ENCODE measurements around the gene CDYL2. TPM values are rescaled to one million over a fixed set of nuclear protein-coding genes. Genes with fewer than 3 reads are reported as not detected.

The CDYL2 gene
- total RNA-seq, 1 donor from 2014 or later: 19.9 TPM

GRCh38 chr16:80695020-80695419 lies 109.4 kb downstream of the CDYL2 start:
- DNase-seq (ENCODE audit: low spot score, unreplicated experiment): no peak
- H3K27ac Mint-ChIP-seq: no peak overlapping the region
- H3K4me3 Mint-ChIP-seq (ENCODE audit: low read depth): no peak overlapping the region
- H3K9me3 Mint-ChIP-seq (ENCODE audit: low read depth): peaks cover 13% of the 10 kb centered on the region
- H3K4me1 Mint-ChIP-seq (ENCODE audit: low read depth): peaks cover 7% of the 10 kb centered on the region
- peaks cover 3% of the 10 kb centered on the region for H3K36me3 Mint-ChIP-seq (ENCODE audit: insufficient read depth)
- H3K27me3 Mint-ChIP-seq: no peaks in the 10 kb centered on the region
- TF ChIP-seq, protein P1, sequence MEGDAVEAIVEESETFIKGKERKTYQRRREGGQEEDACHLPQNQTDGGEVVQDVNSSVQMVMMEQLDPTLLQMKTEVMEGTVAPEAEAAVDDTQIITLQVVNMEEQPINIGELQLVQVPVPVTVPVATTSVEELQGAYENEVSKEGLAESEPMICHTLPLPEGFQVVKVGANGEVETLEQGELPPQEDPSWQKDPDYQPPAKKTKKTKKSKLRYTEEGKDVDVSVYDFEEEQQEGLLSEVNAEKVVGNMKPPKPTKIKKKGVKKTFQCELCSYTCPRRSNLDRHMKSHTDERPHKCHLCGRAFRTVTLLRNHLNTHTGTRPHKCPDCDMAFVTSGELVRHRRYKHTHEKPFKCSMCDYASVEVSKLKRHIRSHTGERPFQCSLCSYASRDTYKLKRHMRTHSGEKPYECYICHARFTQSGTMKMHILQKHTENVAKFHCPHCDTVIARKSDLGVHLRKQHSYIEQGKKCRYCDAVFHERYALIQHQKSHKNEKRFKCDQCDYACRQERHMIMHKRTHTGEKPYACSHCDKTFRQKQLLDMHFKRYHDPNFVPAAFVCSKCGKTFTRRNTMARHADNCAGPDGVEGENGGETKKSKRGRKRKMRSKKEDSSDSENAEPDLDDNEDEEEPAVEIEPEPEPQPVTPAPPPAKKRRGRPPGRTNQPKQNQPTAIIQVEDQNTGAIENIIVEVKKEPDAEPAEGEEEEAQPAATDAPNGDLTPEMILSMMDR (IDR thresholded peaks at IDR 0.05; ENCODE audit: unreplicated experiment): no peak

- peaks cover 10% of the 10 kb centered on the region for H3K9me3 Mint-ChIP-seq (ENCODE audit: low read depth)
- H3K36me3 Mint-ChIP-seq (ENCODE audit: insufficient read depth): peaks cover under 1% of the 10 kb centered on the region
- DNase-seq (ENCODE audit: low spot score, unreplicated experiment): no peak
- H3K27me3 Mint-ChIP-seq: no peaks in the 10 kb centered on the region
- TF ChIP-seq, protein P1 (IDR thresholded peaks at IDR 0.05; ENCODE audit: unreplicated experiment): no peak
- peaks cover 7% of the 10 kb centered on the region for H3K4me1 Mint-ChIP-seq (ENCODE audit: low read depth)
- H3K27ac Mint-ChIP-seq: no peak overlapping the region
- H3K4me3 Mint-ChIP-seq (ENCODE audit: low read depth): no peak overlapping the region
These were observed 110.8 kb downstream of the CDYL2 start for GRCh38 chr16:80693553-80693952.

DNA sequence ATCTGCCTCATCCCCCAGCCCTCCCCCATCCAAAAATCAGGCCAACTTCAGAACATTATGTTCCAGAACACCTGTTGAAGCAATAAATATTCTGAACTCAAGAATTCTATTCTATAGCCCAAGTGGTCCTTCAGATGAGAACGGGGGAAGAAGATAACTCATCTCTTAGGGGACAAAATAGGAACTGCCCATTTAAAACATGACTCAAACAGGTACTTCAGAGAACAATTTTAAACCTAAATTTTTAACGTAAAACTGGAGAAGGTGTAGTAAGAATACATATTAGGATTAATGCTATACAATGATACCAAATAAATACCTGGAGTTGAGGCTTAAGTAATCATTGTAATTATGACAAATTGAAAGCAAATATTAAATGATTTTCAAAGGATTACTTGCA lies 112.1 kb downstream of the CDYL2 start:
- Mint-ChIP-seq H3K4me3 (ENCODE audit: low read depth) (no peak overlapping the region), H3K27ac (no peak overlapping the region), H3K27me3 (no peaks in the 10 kb centered on the region), H3K36me3 (ENCODE audit: insufficient read depth) (no peaks in the 10 kb centered on the region), H3K9me3 (ENCODE audit: low read depth) (peaks cover 8% of the 10 kb centered on the region), H3K4me1 (ENCODE audit: low read depth) (peaks cover 7% of the 10 kb centered on the region)
- no peak for DNase-seq (ENCODE audit: low spot score, unreplicated experiment)
- TF ChIP-seq, protein P1 (IDR thresholded peaks at IDR 0.05; ENCODE audit: unreplicated experiment): no peak

GRCh38 chr16:80691111-80691741 lies 113.2 kb downstream of the CDYL2 start:
- Mint-ChIP-seq H3K36me3 (ENCODE audit: insufficient read depth) (no peaks in the 10 kb centered on the region), H3K27me3 (no peaks in the 10 kb centered on the region), H3K9me3 (ENCODE audit: low read depth) (peaks cover 4% of the 10 kb centered on the region), H3K4me1 (ENCODE audit: low read depth) (peaks cover 7% of the 10 kb centered on the region), H3K27ac (no peak overlapping the region), H3K4me3 (ENCODE audit: low read depth) (no peak overlapping the region)
- DNase-seq (ENCODE audit: low spot score, unreplicated experiment): no peak
- TF ChIP-seq, protein P1 (IDR thresholded peaks at IDR 0.05; ENCODE audit: unreplicated experiment): no peak

DNA sequence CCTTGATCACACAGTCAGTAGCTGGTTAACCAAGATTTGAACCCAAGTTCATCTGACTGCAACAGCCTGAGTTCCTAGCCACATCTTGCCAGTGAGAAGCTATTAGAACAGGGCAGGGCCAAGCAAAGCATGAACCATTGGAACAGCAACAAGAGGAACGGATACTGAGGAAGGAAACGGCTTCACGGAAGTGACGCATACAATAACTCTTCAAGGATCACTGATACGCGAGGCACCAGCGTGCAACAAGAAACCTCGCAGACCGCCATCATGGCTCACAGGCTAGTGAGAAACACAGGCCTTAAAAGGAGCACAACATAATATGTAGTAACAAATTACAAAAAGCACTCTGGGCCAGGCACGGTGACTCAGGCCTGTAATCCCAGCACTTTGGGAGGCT lies 114.9 kb downstream of the CDYL2 start:
- H3K4me1 Mint-ChIP-seq (ENCODE audit: low read depth): peaks cover 4% of the 10 kb centered on the region
- no peak for DNase-seq (ENCODE audit: low spot score, unreplicated experiment)
- TF ChIP-seq, protein P1 (IDR thresholded peaks at IDR 0.05; ENCODE audit: unreplicated experiment): no peak
- no peaks in the 10 kb centered on the region for H3K36me3 Mint-ChIP-seq (ENCODE audit: insufficient read depth)
- H3K27ac Mint-ChIP-seq: no peak overlapping the region
- no peak overlapping the region for H3K4me3 Mint-ChIP-seq (ENCODE audit: low read depth)
- no peaks in the 10 kb centered on the region for H3K27me3 Mint-ChIP-seq
- H3K9me3 Mint-ChIP-seq (ENCODE audit: low read depth): no peaks in the 10 kb centered on the region
